GM19239 (cell line): ENCODE results near the gene GTF3A.

Experiments used
- DNase-seq: peaks from one replicate; pipeline ENCODE4 v3.0.0; 2011; ENCODE audit warnings: low spot score; ENCODE audit not compliant: insufficient read length
- FAIRE-seq: peaks from 2 replicates; lab custom pipeline; 2011; peaks lifted over from hg19 to GRCh38; lab: Jason Lieb, UNC

Gene GTF3A

GRCh38 chr13:27442071-27442647 lies 17.7 kb downstream of the GTF3A start:
- DNase-seq: no peak
- FAIRE-seq: peak; percentile 28

DNA sequence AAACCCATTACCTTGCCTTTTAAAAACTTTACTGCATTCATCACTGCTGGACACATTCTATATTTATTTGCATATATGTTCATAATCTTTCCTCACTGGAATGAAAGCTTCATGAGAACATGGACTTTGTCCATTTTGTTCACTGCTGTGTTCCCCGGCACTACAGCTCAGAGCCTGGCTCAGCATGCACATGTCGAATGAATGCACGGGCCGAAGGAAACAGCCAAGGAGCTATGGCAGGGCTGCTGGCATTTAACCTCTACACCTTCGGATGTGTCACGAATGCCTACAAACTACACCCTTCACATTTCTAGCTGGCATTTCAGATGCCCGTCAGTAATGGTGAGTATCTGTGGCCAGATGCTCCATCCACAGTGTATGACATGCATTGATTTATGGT lies 18.4 kb downstream of the GTF3A start:
- no peak for FAIRE-seq

DNA sequence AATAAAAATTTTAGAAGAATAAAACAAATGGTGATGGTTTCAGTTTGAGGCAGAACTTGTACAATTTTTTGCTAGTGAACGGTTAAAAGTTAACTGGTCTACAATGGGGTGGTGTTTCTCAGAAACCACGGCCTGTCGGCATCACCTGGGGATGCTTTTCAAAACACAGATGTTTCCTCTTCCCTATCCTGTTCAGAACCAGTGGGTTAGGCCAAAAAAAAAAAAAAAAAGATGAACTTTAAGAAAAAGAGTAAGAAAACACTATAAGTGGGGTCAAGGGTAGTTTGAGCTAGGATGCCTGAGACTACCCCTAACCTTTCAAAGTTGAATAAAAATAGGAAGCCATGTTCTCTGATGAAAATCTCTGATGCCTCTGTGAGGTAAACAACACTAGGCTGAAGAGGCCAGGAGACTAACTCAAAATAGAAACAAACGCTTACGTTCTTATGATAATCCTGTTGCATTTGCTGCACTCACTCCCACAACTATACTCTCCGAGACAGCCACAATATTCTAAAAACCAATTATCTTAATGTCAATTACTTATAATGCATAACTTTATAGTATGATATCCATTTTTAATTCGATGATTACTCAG lies 22.7 kb downstream of the GTF3A start:
- DNase-seq (peak; percentile 25), FAIRE-seq (peak; percentile 88)

More for the DNA sequence above, 18.4 kb downstream of the GTF3A start:
- DNase-seq: no peak

GRCh38 chr13:27448308-27448707 lies 23.9 kb downstream of the GTF3A start:
- FAIRE-seq (no peak), DNase-seq (no peak)

DNA sequence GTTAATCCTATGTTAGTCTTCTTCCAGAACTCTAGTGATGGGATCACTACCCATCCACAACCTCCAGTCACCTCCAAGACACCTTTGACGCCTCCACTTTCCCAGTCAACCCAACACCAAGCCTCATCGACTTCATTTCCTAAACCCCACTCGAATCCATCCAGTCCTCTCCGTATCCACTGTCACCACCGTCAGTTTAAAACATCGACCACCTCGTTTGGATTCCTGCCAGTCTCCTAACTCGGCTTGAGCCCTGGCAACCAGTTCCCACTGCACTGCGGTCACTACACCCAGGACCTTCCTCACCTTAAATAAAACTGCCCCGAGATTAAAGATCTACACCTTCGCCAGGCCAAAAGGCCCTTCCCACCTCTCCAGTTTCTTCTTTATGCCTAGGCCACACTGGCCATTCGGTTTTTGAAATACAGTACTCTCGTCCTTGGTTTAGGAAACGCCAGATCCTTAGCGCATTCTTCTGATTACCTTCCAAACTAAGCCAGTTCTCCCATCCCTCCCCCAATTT lies 24.7 kb downstream of the GTF3A start:
- no peak for FAIRE-seq
- DNase-seq: no peak

DNA sequence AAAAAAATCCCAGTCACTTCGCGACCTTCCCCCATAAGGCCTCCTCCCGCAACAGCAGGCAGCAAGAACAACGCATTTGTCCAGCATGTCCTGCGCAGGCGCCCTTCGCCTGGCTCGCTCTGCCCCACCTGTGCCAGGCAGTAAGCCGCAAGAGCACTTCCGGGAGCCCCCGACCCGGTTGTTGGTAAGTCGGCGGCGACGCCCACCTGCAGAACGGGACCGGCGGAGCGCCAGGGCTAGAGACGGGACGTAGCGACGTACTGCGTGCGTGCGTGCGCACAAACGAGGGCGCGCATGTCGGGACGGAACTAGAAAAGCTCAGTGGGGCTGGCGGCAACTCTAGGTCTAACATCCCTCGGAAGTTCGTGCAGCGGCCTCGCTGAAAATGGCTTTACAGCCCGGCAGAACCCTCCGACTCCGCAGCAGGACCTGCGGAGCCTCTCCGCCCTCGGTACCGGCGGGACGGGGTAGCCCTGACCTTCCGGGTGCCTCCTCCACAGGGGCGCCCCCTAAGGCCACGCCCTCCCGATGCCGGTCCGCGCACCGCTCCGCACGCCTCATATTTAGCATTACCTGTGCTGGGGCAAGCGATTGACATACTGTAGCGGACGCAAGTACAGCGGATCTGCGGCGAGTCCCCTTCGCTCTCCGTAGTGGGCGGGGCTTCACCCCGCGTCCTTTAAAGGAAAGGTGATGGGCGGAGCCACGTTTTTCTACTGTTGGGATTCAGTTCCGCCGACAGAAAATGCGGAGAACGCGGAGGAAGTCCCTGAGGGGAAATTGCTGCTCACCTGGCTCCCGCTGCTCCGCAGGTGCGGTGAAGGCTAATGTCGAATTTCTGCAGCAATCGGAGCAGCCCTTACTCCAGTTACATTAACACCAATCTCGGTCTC lies 25.8 kb downstream of the GTF3A start, which contains the start of gene MTIF3:
MTIF3 (minus strand) TSS at position 629 of the 893 bp plus-strand sequence. CDS start 10,116 bp downstream, outside the sequence.
- FAIRE-seq (peak; percentile 97), DNase-seq (peak; percentile 59)

GRCh38 chr13:27450921-27451471 lies 26.6 kb downstream of the GTF3A start:
- DNase-seq (no peak), FAIRE-seq (no peak)

GRCh38 chr13:27455331-27455855 lies 31.0 kb downstream of the GTF3A start:
- DNase-seq: no peak
- FAIRE-seq: no peak

DNA sequence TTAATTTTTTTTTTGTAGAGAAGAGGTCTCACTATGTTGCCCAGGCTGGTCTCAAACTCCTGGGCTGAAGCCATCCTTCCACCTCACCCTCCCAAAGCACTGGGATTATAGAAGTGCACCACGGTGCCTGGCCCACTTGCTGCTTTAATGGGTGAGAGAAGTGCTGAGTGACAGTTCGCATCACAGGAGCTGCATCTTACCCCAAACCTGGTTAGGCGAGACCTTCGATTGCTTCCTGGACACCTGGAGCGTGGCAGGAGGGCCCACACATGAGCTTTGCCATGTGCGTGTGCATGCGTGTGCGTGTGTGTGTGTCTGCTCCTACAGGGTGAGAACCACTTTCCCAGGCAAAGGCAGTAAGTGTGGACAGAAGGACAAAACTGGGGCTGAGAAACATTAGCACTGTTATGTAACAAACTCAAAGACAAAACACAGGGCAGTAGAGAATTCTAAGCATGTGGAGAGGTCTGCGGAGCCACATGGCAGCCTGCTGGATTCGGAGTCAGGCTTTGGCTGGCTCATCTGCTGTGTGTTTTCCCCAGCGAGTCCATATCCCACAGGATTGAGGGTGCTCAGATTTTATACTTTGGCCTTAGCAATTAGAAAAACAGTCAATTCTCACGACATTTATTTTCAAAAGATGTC lies 37.6 kb downstream of the GTF3A start:
- no peak for FAIRE-seq
- no peak for DNase-seq

- FAIRE-seq (no peak), DNase-seq (no peak)
Observed at GRCh38 chr13:27463500-27463899, 39.1 kb downstream of the GTF3A start.

GRCh38 chr13:27465611-27466010 lies 41.2 kb downstream of the GTF3A start:
- FAIRE-seq (no peak), DNase-seq (no peak)

- no peak for DNase-seq
- FAIRE-seq: no peak
Observed at GRCh38 chr13:27466513-27466912, 42.1 kb downstream of the GTF3A start.

DNA sequence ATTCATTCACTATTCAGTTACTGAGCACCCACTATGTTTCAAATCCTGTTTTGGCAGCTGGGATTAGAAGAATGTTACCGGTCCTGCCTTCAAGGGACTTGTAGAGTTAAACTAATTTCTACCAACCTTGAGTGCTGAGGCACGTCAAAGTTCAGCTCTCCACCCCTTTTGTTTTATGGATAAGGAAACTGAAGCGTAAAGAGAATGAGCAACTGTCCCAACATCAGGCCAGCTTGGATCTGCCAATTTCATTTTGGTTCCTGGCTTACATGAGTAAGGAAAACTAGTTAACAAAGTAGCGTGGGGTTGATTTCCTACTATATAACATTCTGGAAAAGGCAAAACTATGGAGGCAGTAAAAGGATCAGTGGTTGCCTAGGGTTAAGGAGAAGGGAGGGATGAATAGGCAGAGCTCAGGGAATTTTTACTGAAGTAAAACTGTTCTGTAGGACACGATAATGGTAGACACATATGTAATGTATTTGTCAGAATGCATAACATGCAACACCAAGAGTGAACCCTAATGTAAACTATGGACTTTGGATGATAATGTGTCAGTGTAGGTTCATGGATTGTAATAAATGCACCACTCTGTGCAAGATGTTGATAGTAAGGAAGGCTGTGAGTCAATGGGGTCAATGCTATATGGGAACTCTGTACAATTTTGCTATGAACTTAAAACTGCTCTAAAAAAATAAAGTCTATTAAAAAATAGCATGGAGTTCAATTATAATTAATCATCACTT lies 45.8 kb downstream of the GTF3A start:
- DNase-seq (no peak), FAIRE-seq (no peak)

DNA sequence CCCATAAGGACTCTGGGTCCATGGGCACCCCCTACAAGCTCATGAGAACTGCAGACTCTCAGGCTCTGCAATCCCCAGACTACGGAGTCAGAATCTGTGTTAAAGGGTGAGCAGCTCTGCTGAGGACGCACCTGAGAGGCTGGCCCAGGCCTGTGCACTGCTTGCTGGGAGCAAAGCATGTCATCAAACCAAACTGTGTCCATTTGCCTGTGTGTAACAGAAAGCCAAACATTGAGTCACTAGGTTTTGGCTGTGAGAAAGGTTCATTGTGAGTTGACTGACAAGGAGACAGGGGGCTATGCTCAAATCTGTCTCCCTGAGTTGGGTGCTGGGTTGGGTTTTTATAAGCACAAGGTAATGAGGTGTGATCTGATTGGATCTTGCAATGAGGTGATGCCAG lies 48.0 kb downstream of the GTF3A start:
- FAIRE-seq (no peak), DNase-seq (no peak)

DNA sequence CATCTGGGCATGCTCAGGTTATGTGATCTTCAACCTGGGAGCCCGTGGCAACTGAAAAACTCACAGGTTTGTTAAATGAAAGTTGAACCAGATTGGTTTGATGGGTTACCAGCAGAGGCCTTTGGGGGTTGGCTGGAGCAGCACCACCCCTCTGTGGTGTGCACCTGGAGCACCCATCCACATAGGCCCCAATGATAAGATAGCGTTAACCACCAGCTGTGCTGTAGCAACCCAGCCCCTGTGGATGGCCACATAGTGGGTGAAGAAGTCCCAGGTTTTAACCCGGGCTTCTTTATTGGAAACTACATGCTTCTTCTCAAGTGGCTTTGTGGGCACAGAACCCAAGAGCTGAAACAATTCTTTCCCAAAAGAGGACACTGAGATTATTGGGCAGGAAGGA lies 48.5 kb downstream of the GTF3A start:
- DNase-seq: no peak
- FAIRE-seq: no peak

DNA sequence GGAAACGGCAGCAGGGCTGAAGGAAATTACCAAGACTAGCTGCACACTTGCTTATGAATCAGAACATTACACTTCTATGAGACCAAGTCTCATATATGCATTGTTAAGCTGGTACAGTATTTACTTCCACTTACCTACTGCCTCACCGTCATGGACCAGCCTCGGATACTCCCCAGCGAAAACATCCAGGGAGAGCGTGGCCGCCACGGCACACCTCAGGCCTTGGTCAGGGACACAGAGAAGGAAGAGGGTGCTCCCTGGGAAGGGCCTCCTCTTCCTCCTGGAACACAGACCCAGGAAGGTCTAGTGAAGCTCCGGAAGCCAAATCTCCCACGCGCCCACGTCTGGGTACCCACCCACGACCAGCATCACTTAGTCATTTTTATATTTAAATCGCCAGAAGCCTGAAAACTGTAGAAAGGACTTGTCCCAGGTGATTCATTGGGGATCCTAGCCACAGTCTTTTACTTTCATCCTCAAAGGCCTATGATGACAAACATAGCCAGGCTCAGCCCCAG lies 50.4 kb downstream of the GTF3A start:
- FAIRE-seq (no peak), DNase-seq (no peak)

GRCh38 chr13:27476943-27477703 lies 52.7 kb downstream of the GTF3A start:
- DNase-seq (peak; percentile 21), FAIRE-seq (peak; percentile 55)

GRCh38 chr13:27481766-27482165 lies 57.3 kb downstream of the GTF3A start:
- no peak for DNase-seq

More at GRCh38 chr13:27481766-27482165, 57.3 kb downstream of the GTF3A start:
- FAIRE-seq: no peak
